ENCODE data around the gene KRT79.

DNA sequence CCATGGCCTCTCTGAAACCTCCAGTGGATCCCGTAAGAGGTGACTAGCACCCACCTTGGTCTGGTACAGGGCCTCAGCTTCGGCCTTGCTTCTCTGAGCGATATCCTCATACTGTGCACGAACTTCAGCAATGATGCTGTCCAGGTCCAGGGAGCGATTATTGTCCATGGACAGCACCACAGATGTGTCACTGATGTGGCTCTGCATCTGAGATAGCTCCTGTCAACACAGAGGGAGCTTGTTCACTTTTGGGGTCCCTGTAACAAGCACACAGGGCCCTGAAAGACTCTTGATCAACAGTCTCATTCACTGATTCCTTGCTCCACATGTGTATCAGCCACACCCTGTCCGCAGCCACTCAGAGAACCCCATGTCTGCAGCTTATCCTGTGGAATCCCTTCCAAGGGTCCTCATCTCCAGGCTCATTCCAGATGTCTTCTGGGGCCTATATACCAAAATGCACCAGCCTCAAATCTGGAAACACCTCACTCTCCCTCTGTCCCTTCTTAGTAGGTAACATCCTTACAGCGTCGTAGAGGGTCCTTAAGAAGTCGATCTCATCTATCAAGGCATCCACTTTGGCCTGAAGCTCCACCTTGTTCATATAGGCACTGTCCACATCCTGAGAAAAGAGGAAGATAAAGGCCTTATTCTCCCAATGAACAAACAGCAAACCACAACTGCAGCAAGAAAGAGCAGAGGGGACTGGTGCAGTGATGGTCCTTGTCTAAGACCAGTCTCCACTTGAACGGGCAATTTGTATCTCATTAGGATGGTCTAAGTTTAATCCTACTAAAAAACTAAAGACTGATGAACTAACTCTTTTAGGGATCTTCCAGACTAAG lies 41.7 kb downstream of the KRT79 start:
- TF ChIP-seq, protein P1, sequence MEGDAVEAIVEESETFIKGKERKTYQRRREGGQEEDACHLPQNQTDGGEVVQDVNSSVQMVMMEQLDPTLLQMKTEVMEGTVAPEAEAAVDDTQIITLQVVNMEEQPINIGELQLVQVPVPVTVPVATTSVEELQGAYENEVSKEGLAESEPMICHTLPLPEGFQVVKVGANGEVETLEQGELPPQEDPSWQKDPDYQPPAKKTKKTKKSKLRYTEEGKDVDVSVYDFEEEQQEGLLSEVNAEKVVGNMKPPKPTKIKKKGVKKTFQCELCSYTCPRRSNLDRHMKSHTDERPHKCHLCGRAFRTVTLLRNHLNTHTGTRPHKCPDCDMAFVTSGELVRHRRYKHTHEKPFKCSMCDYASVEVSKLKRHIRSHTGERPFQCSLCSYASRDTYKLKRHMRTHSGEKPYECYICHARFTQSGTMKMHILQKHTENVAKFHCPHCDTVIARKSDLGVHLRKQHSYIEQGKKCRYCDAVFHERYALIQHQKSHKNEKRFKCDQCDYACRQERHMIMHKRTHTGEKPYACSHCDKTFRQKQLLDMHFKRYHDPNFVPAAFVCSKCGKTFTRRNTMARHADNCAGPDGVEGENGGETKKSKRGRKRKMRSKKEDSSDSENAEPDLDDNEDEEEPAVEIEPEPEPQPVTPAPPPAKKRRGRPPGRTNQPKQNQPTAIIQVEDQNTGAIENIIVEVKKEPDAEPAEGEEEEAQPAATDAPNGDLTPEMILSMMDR (IDR thresholded peaks at IDR 0.05) = no peak
- no peak for TF ChIP-seq POLR2AphosphoS5 (IDR thresholded peaks at IDR 0.05)
- TF ChIP-seq POLR2A (IDR thresholded peaks at IDR 0.05) = no peak
